Measurements from ENCODE around the gene DEPDC5.

DEPDC5 gene

DNA sequence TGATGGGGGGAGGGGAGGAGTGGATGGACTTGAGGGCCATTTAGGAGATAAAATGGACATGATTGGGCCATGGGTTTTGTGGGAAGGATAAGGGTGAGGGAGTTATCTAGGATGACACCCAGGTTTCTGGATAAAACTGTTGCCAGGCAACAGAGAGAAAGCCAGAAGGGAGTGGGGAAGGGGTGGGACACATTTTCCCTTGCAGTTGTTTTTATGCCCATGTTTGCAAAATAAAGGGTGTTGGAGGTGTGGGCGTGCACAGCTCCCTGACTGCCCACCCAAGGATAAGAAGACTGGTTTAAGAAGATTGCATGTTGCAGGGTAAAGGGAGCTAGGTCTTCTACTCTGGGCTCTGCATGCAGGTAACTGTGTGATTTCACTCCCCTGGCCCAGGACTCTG is 172.2 kb downstream of the DEPDC5 start:
- Histone ChIP-seq H3K27me3 (peaks cover 0 to 11% of the 10 kb centered on the region in 2 donors), H3K36me3 (no peaks in the 10 kb centered on the region), H3K27ac (no peak overlapping the region), H3K9me3 (no peaks in the 10 kb centered on the region), H3K4me3 (no peak overlapping the region), H3K4me1 (no peaks in the 10 kb centered on the region)
- intact Hi-C loops (cut with DNase I; ENCODE audit: low total_unique reads): no loop called here
- no peak for TF ChIP-seq CTCF (IDR thresholded peaks at IDR 0.05)
- DNase-seq: no peak

DNA sequence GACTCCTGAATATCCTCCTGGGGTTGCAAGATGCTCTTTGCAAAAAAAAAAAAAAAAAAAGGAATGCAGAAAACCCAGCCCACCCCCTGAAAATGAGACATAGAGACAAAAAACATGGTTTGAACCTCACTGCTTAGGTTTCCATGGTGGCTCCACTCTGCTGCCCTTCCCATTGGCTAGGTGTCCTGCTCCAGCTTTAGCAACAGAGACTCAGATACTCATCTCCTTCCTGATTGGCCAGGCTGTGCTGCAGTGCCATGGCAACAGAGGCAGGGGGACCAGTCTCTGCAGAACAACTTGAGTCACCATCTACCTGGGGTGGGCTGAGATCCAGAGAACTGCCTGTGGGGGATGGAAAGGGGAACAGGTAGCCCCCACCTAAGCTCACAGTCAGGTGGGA is 173.2 kb downstream of the DEPDC5 start:
- Histone ChIP-seq H3K4me3 (no peak overlapping the region), H3K4me1 (no peaks in the 10 kb centered on the region), H3K27ac (no peak overlapping the region), H3K9me3 (no peaks in the 10 kb centered on the region), H3K36me3 (no peaks in the 10 kb centered on the region), H3K27me3 (peaks cover 0 to 11% of the 10 kb centered on the region in 2 donors)
- intact Hi-C loops (cut with DNase I; ENCODE audit: low total_unique reads): no loop called here
- no peak for TF ChIP-seq CTCF (IDR thresholded peaks at IDR 0.05)
- no peak for DNase-seq

- H3K4me1 ChIP-seq: no peaks in the 10 kb centered on the region
- no peak for DNase-seq
- no peak for TF ChIP-seq CTCF (IDR thresholded peaks at IDR 0.05)
- H3K9me3 ChIP-seq: no peaks in the 10 kb centered on the region
- H3K4me3 ChIP-seq: no peak overlapping the region
- H3K27me3 ChIP-seq: peaks cover 0 to 11% of the 10 kb centered on the region in 2 donors
- no peaks in the 10 kb centered on the region for H3K36me3 ChIP-seq
- intact Hi-C loops (cut with DNase I; ENCODE audit: low total_unique reads): no loop called here
- no peak overlapping the region for H3K27ac ChIP-seq
Measured at GRCh38 chr22:31927562-31927961, 173.7 kb downstream of the DEPDC5 start.

DNA sequence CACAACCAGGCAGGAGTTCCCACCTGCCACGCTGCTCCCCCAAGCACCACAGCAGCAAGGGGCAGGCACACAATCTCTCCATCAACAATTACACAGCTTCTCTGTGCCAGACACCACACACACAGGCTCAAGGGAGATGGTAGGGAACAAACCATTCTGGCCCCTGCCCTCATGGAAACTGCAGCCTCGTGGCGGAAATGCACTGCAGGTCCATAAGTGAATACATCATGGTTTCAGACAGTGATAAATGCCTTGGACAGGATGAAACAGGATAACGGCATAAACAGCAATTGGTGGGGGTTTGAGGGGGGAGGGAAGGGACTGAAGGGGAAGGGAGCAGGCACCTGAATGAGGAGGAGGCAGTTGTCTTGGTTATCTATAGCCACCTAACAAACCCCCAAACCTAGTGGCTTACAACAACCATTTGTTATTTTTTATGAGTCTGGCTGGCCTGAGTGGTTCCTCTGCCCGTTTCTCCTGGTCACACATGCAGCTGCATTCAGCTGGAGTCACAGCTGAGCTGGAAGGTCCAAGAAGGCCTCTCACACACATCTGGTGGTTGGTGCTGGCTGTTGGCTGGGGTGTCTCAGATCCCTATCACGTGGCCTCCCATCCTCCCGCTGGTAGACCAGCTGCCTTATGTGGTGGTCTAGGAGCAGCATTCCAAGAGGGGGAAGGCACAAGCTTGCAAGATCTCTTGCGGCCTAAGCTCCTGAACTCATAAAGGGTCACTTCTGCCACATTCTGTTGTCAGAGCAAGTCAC is 175.5 kb downstream of the DEPDC5 start:
- no peaks in the 10 kb centered on the region for H3K9me3 ChIP-seq
- H3K27ac ChIP-seq: no peak overlapping the region
- no peak for TF ChIP-seq CTCF (IDR thresholded peaks at IDR 0.05)
- H3K27me3 ChIP-seq: peaks cover 0 to 11% of the 10 kb centered on the region in 2 donors
- no peaks in the 10 kb centered on the region for H3K4me1 ChIP-seq
- intact Hi-C loops (cut with DNase I; ENCODE audit: low total_unique reads): no loop called here
- H3K4me3 ChIP-seq: no peak overlapping the region
- H3K36me3 ChIP-seq: no peaks in the 10 kb centered on the region
- no peak for DNase-seq

GRCh38 chr22:31932863-31933262 is 179.0 kb downstream of the DEPDC5 start:
- Histone ChIP-seq H3K9me3 (no peaks in the 10 kb centered on the region), H3K27ac (no peak overlapping the region), H3K4me3 (no peak overlapping the region), H3K27me3 (no peaks in the 10 kb centered on the region), H3K4me1 (no peaks in the 10 kb centered on the region), H3K36me3 (no peaks in the 10 kb centered on the region)
- intact Hi-C loops (cut with DNase I; ENCODE audit: low total_unique reads): no loop called here
- no peak for TF ChIP-seq CTCF (IDR thresholded peaks at IDR 0.05)
- DNase-seq: no peak

All from tibial artery (tissue), 4 donors.